ENCODE measurements around the gene TEX9.
A peak's percentile ranks its signal among the peaks of the same experiment; 100 is the strongest.

TEX9 gene

GRCh38 chr15:56325186-56325585 is 40.0 kb upstream of the TEX9 start:
- H3K23ac ChIP-seq (ENCODE audit: low read length) = no peak overlapping the region
- no CpG with 5 or more reads among the region's 3 CpGs for WGBS (ENCODE audit: extremely low coverage, insufficient coverage, low lambda C conversion rate)
- no peak overlapping the region for H4K8ac ChIP-seq (ENCODE audit: low read depth, low read length)
- H3K79me2 ChIP-seq (ENCODE audit: control insufficient read depth, insufficient read depth, low read length) = no peaks in the 10 kb centered on the region
- no peaks in the 10 kb centered on the region for H3K27me3 ChIP-seq (ENCODE audit: insufficient read depth, low read length, poor library complexity)
- no peak overlapping the region for H3K4me3 ChIP-seq (ENCODE audit: low read length)
- DNase-seq = no peak
- H3K36me3 ChIP-seq (ENCODE audit: control insufficient read depth, insufficient read depth, low read length) = no peaks in the 10 kb centered on the region
- no peak overlapping the region for H3K27ac ChIP-seq (ENCODE audit: low read depth, low read length)
- H3K4ac ChIP-seq (ENCODE audit: low read depth, low read length) = no peak overlapping the region
- no peak overlapping the region for H4K5ac ChIP-seq (ENCODE audit: low read length)
- no peak overlapping the region for H2BK120ac ChIP-seq (ENCODE audit: low read depth, low read length)
- no peak overlapping the region for H2BK5ac ChIP-seq (ENCODE audit: low read length)
- H2BK15ac ChIP-seq (replicated peaks; ENCODE audit: low read depth) = no peak overlapping the region
- H3K4me1 ChIP-seq (ENCODE audit: control insufficient read depth, low read depth, low read length) = no peaks in the 10 kb centered on the region
- no peaks in the 10 kb centered on the region for H3K79me1 ChIP-seq (ENCODE audit: low read length)
- no peak overlapping the region for H3K56ac ChIP-seq (ENCODE audit: low read length)
- H3K18ac ChIP-seq (ENCODE audit: low read length) = no peak overlapping the region
- no peak overlapping the region for H3K9ac ChIP-seq (ENCODE audit: low read length)
- H3K4me2 ChIP-seq (ENCODE audit: low read length) = no peak overlapping the region
- no peak overlapping the region for H2AK5ac ChIP-seq (ENCODE audit: low read length)

- Histone ChIP-seq H3K18ac (ENCODE audit: low read length) (no peak overlapping the region), H2BK15ac (replicated peaks; ENCODE audit: low read depth) (no peak overlapping the region), H3K36me3 (ENCODE audit: control insufficient read depth, insufficient read depth, low read length) (no peaks in the 10 kb centered on the region), H3K79me2 (ENCODE audit: control insufficient read depth, insufficient read depth, low read length) (no peaks in the 10 kb centered on the region), H3K4me2 (ENCODE audit: low read length) (no peak overlapping the region), H3K4ac (ENCODE audit: low read depth, low read length) (no peak overlapping the region), H2BK5ac (ENCODE audit: low read length) (no peak overlapping the region), H2BK120ac (ENCODE audit: low read depth, low read length) (no peak overlapping the region), H3K79me1 (ENCODE audit: low read length) (no peaks in the 10 kb centered on the region), H3K9ac (ENCODE audit: low read length) (no peak overlapping the region), H3K56ac (ENCODE audit: low read length) (no peak overlapping the region), H2AK5ac (ENCODE audit: low read length) (no peak overlapping the region), H3K4me1 (ENCODE audit: control insufficient read depth, low read depth, low read length) (no peaks in the 10 kb centered on the region), H3K27me3 (ENCODE audit: insufficient read depth, low read length, poor library complexity) (no peaks in the 10 kb centered on the region), H3K23ac (ENCODE audit: low read length) (no peak overlapping the region), H3K27ac (ENCODE audit: low read depth, low read length) (no peak overlapping the region), H3K4me3 (ENCODE audit: low read length) (no peak overlapping the region), H4K8ac (ENCODE audit: low read depth, low read length) (no peak overlapping the region), H4K5ac (ENCODE audit: low read length) (no peak overlapping the region)
- DNase-seq = no peak
- no CpG with 5 or more reads among the region's 6 CpGs for WGBS (ENCODE audit: extremely low coverage, insufficient coverage, low lambda C conversion rate)
These were observed 37.3 kb upstream of the TEX9 start for GRCh38 chr15:56327721-56328502.

GRCh38 chr15:56337084-56337725 is 28.0 kb upstream of the TEX9 start:
- Histone ChIP-seq H3K4ac (ENCODE audit: low read depth, low read length) (no peak overlapping the region), H3K4me2 (ENCODE audit: low read length) (no peak overlapping the region), H3K9ac (ENCODE audit: low read length) (no peak overlapping the region), H4K8ac (ENCODE audit: low read depth, low read length) (no peak overlapping the region), H2BK5ac (ENCODE audit: low read length) (no peak overlapping the region), H3K56ac (ENCODE audit: low read length) (no peak overlapping the region), H4K5ac (ENCODE audit: low read length) (no peak overlapping the region), H3K27ac (ENCODE audit: low read depth, low read length) (no peak overlapping the region), H2AK5ac (ENCODE audit: low read length) (no peak overlapping the region), H3K36me3 (ENCODE audit: control insufficient read depth, insufficient read depth, low read length) (no peaks in the 10 kb centered on the region), H3K23ac (ENCODE audit: low read length) (no peak overlapping the region), H2BK15ac (replicated peaks; ENCODE audit: low read depth) (no peak overlapping the region), H3K79me1 (ENCODE audit: low read length) (no peaks in the 10 kb centered on the region), H3K18ac (ENCODE audit: low read length) (no peak overlapping the region), H3K27me3 (ENCODE audit: insufficient read depth, low read length, poor library complexity) (no peaks in the 10 kb centered on the region), H3K4me1 (ENCODE audit: control insufficient read depth, low read depth, low read length) (no peaks in the 10 kb centered on the region), H2BK120ac (ENCODE audit: low read depth, low read length) (peak overlapping the region; percentile 12), H3K4me3 (ENCODE audit: low read length) (no peak overlapping the region), H3K79me2 (ENCODE audit: control insufficient read depth, insufficient read depth, low read length) (no peaks in the 10 kb centered on the region)
- WGBS (ENCODE audit: extremely low coverage, insufficient coverage, low lambda C conversion rate) = no CpG with 5 or more reads among the region's 2 CpGs
- no peak for DNase-seq

- Histone ChIP-seq H3K79me2 (ENCODE audit: control insufficient read depth, insufficient read depth, low read length) (no peaks in the 10 kb centered on the region), H4K8ac (ENCODE audit: low read depth, low read length) (no peak overlapping the region), H2BK15ac (replicated peaks; ENCODE audit: low read depth) (no peak overlapping the region), H4K5ac (ENCODE audit: low read length) (no peak overlapping the region), H3K4me2 (ENCODE audit: low read length) (no peak overlapping the region), H3K79me1 (ENCODE audit: low read length) (no peaks in the 10 kb centered on the region), H3K23ac (ENCODE audit: low read length) (no peak overlapping the region), H3K27ac (ENCODE audit: low read depth, low read length) (no peak overlapping the region), H2AK5ac (ENCODE audit: low read length) (no peak overlapping the region), H3K27me3 (ENCODE audit: insufficient read depth, low read length, poor library complexity) (no peaks in the 10 kb centered on the region), H3K4ac (ENCODE audit: low read depth, low read length) (no peak overlapping the region), H3K4me3 (ENCODE audit: low read length) (no peak overlapping the region), H3K9ac (ENCODE audit: low read length) (no peak overlapping the region), H2BK5ac (ENCODE audit: low read length) (no peak overlapping the region), H3K56ac (ENCODE audit: low read length) (no peak overlapping the region), H3K4me1 (ENCODE audit: control insufficient read depth, low read depth, low read length) (no peaks in the 10 kb centered on the region), H3K18ac (ENCODE audit: low read length) (peak overlapping the region; percentile 28), H3K36me3 (ENCODE audit: control insufficient read depth, insufficient read depth, low read length) (no peaks in the 10 kb centered on the region), H2BK120ac (ENCODE audit: low read depth, low read length) (no peak overlapping the region)
- peak; percentile 53 for DNase-seq
- no CpG with 5 or more reads among the region's 4 CpGs for WGBS (ENCODE audit: extremely low coverage, insufficient coverage, low lambda C conversion rate)
These were observed 25.6 kb upstream of the TEX9 start for GRCh38 chr15:56339594-56339993.

- Histone ChIP-seq H3K27ac (ENCODE audit: low read depth, low read length) (no peak overlapping the region), H3K4me3 (ENCODE audit: low read length) (no peak overlapping the region), H3K27me3 (ENCODE audit: insufficient read depth, low read length, poor library complexity) (no peaks in the 10 kb centered on the region), H4K5ac (ENCODE audit: low read length) (no peak overlapping the region), H2BK120ac (ENCODE audit: low read depth, low read length) (no peak overlapping the region), H3K4ac (ENCODE audit: low read depth, low read length) (no peak overlapping the region), H2BK15ac (replicated peaks; ENCODE audit: low read depth) (no peak overlapping the region), H3K4me2 (ENCODE audit: low read length) (no peak overlapping the region), H3K56ac (ENCODE audit: low read length) (no peak overlapping the region), H3K36me3 (ENCODE audit: control insufficient read depth, insufficient read depth, low read length) (no peaks in the 10 kb centered on the region), H3K79me1 (ENCODE audit: low read length) (no peaks in the 10 kb centered on the region), H2BK5ac (ENCODE audit: low read length) (no peak overlapping the region), H3K79me2 (ENCODE audit: control insufficient read depth, insufficient read depth, low read length) (no peaks in the 10 kb centered on the region), H3K18ac (ENCODE audit: low read length) (no peak overlapping the region), H3K23ac (ENCODE audit: low read length) (no peak overlapping the region), H4K8ac (ENCODE audit: low read depth, low read length) (no peak overlapping the region), H3K4me1 (ENCODE audit: control insufficient read depth, low read depth, low read length) (no peaks in the 10 kb centered on the region), H2AK5ac (ENCODE audit: low read length) (no peak overlapping the region), H3K9ac (ENCODE audit: low read length) (no peak overlapping the region)
- no CpG with 5 or more reads among the region's 3 CpGs for WGBS (ENCODE audit: extremely low coverage, insufficient coverage, low lambda C conversion rate)
- peak; percentile 56 for DNase-seq
These were observed 24.0 kb upstream of the TEX9 start for GRCh38 chr15:56341201-56341600.

Data from mesendoderm (in vitro differentiated cells).